Activated T-helper 9 cell treated with anti-CD3 and anti-CD28 coated beads, Interleukin-2, amount 50 U/mL, for 16 hours (primary cell): ENCODE measurements around the gene C9orf40.

Experiments used
- DNase-seq: peaks from one replicate; pipeline ENCODE4 v3.0.0-alpha.2; 2020; ENCODE audit warnings: low read depth

Gene C9orf40

GRCh38 chr9:74940600-74940999, 12.1 kb downstream of the C9orf40 start:
- no peak for DNase-seq

DNA sequence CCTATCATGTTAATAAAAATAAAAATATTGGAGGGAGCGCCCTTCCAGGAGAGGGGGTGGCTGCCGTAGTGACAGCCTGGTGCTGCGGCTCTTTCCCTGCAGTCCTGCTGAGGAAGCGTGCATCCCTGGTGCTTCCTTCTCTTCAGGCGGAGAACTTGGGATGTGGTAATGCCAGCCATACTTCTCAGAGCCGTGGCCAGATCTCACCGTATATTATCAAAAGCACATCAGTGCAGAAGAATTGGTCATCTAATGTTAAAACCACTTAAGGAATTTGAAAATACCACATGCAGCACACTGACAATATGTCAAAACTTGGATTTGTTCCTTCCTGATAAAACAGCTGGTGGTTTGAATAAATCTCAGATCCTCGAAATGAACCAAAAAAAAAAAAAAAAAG, 17.7 kb downstream of the C9orf40 start:
- DNase-seq, result no peak

GRCh38 chr9:74921737-74922136, 31.0 kb downstream of the C9orf40 start:
- DNase-seq, result no peak

GRCh38 chr9:74920944-74921626, 31.6 kb downstream of the C9orf40 start:
- no peak for DNase-seq

- no peak for DNase-seq
These were observed 42.7 kb downstream of the C9orf40 start for GRCh38 chr9:74910036-74910435.

DNA sequence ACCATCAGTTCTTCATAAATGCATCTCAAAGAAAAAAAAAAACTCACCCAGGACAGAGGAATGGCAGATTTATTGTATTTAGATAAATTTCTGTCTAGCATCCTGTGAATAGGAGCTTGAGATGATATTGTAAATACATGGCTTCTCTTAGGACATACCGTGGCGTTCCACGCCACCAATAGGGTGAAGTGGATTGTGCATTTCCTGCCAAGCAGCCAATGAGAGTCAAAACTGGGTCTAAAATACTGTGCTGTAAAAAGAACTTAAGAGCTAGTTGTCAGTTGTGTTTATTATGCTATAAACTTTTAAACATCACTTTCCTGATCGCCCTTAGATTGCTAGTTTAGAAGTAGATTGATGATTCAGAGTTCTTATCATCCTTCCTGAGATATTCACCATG, 44.0 kb downstream of the C9orf40 start:
- no peak for DNase-seq

DNA sequence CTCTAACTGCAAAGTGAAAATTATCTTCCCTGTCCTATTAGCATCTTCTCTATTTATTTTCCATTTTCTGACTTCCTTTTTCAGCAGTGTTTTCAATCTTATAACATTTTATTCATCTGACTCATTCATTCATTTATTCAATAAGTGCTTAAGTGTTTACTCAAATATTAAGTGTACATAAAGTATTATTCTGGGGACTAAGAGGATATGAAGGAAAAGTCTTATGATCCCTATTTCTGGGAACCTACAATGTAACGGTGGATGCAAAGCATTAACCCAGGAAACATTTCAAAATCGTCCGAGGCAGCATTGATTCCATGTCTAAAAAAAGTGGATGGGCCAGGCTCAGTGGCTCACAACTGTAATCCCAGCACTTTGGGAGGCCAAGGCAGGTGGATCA, 45.6 kb downstream of the C9orf40 start:
- no peak for DNase-seq

- no peak for DNase-seq
These were observed 51.7 kb downstream of the C9orf40 start for GRCh38 chr9:74901001-74901400.
